NCI-H510A treated with DMSO at 0.1 percent for 48 hours (cell line): ENCODE results near the gene CCNL1.

Experiments used
- DNase-seq: peaks from one replicate; lab custom pipeline; 2025; lab: John Stamatoyannopoulos, UW

CCNL1 gene

GRCh38 chr3:157123621-157124020, 36.3 kb downstream of the CCNL1 start:
- no peak for DNase-seq

GRCh38 chr3:157122832-157123427, 37.0 kb downstream of the CCNL1 start:
- DNase-seq = no peak

GRCh38 chr3:157122116-157122515, 37.8 kb downstream of the CCNL1 start:
- peak; percentile 14 for DNase-seq

GRCh38 chr3:157121522-157121921, 38.4 kb downstream of the CCNL1 start:
- DNase-seq = no peak

- DNase-seq = peak; percentile 64
These were observed 39.7 kb downstream of the CCNL1 start for GRCh38 chr3:157120071-157120892.

GRCh38 chr3:157119369-157119951, 40.5 kb downstream of the CCNL1 start:
- DNase-seq = peak; percentile 13

GRCh38 chr3:157117875-157118654, 41.9 kb downstream of the CCNL1 start:
- no peak for DNase-seq

- no peak for DNase-seq
These were observed 42.7 kb downstream of the CCNL1 start for GRCh38 chr3:157117206-157117605.

- DNase-seq = no peak
These were observed 43.9 kb downstream of the CCNL1 start for GRCh38 chr3:157116017-157116416.

- no peak for DNase-seq
These were observed 44.6 kb downstream of the CCNL1 start for GRCh38 chr3:157115069-157116006.

GRCh38 chr3:157113832-157114505, 46.0 kb downstream of the CCNL1 start:
- DNase-seq = peak; percentile 20

GRCh38 chr3:157112536-157112935, 47.4 kb downstream of the CCNL1 start:
- DNase-seq = no peak

GRCh38 chr3:157111518-157111917, 48.4 kb downstream of the CCNL1 start:
- no peak for DNase-seq

GRCh38 chr3:157110761-157111278, 49.1 kb downstream of the CCNL1 start:
- DNase-seq = no peak

- peak; percentile 39 for DNase-seq
These were observed 50.4 kb downstream of the CCNL1 start for GRCh38 chr3:157109267-157110141.

- DNase-seq = no peak
These were observed 52.3 kb downstream of the CCNL1 start for GRCh38 chr3:157107644-157108133.

GRCh38 chr3:157107037-157107436, 52.9 kb downstream of the CCNL1 start:
- DNase-seq = peak; percentile 77

GRCh38 chr3:157104928-157105652, 54.9 kb downstream of the CCNL1 start:
- DNase-seq = peak; percentile 74

GRCh38 chr3:157104521-157104920, 55.4 kb downstream of the CCNL1 start:
- DNase-seq = no peak
